C4-2B (cell line): Measurements from ENCODE around the gene MAPK8IP1.

Experiments
- H3K27ac ChIP-seq: fragments of 450-650 bp; 2 replicates; pipeline ENCODE4 v1.5.1; 2017
- ZFX ChIP-seq: fragments of 450-650 bp; IDR thresholded peaks from 2 replicates; pipeline ENCODE4 v1.6.1; 2017
- TF ChIP-seq, protein P1 (sequence below): fragments of 450-650 bp; conservative IDR thresholded peaks from 2 replicates; pipeline ENCODE4 v1.5.1; 2017; ENCODE audit warnings: mild to moderate bottlenecking

MAPK8IP1 gene

DNA sequence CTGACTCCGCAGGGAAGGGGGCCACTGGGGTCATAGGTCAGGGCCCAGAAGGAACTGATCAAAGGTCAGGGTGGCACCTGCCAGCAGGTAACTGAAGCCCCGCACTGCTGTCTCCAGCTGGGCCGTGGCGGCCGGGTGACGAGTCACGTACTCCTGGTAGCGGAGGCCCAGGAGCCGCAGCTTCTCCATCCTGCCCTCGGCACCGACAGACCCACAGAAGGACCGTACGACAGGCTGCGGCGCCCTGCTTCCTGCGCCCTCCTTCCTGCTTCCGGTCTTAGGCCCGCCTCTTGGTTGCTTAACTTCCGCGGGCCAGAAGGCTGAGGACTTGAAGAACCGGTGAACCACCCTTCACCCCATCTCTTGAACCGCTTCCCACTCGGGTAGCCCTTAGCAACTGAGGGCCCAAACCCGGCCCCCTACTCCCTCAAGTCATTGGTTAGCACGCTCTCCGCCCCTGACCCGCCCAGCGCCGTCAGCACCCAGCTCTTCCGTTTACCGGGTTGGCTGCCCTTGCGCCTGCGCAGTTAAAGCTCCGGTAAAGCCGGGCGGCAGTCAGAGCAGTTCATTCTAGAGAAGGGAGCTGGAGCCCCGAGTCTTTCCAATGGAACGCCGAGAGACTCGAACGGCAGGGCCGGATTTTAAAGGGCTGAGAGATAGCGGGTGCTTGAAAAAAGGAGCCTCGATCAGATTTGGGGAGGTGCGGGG, 32.3 kb downstream of the MAPK8IP1 start, which contains the start of gene PEX16:
Gene PEX16 (minus strand): TSS at position 255 of the 708 bp plus-strand sequence. CDS start 66 bp downstream, at position 189.
- H3K27ac ChIP-seq: peak within 1 kb of the TSS; percentile 90
- no peak for TF ChIP-seq ZFX
- TF ChIP-seq, protein P1, sequence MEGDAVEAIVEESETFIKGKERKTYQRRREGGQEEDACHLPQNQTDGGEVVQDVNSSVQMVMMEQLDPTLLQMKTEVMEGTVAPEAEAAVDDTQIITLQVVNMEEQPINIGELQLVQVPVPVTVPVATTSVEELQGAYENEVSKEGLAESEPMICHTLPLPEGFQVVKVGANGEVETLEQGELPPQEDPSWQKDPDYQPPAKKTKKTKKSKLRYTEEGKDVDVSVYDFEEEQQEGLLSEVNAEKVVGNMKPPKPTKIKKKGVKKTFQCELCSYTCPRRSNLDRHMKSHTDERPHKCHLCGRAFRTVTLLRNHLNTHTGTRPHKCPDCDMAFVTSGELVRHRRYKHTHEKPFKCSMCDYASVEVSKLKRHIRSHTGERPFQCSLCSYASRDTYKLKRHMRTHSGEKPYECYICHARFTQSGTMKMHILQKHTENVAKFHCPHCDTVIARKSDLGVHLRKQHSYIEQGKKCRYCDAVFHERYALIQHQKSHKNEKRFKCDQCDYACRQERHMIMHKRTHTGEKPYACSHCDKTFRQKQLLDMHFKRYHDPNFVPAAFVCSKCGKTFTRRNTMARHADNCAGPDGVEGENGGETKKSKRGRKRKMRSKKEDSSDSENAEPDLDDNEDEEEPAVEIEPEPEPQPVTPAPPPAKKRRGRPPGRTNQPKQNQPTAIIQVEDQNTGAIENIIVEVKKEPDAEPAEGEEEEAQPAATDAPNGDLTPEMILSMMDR: no peak

- peak overlapping the region; percentile 90 for H3K27ac ChIP-seq
- TF ChIP-seq, protein P1: no peak
- no peak for TF ChIP-seq ZFX
Measured at GRCh38 chr11:45918331-45918941, 33.0 kb downstream of the MAPK8IP1 start.

DNA sequence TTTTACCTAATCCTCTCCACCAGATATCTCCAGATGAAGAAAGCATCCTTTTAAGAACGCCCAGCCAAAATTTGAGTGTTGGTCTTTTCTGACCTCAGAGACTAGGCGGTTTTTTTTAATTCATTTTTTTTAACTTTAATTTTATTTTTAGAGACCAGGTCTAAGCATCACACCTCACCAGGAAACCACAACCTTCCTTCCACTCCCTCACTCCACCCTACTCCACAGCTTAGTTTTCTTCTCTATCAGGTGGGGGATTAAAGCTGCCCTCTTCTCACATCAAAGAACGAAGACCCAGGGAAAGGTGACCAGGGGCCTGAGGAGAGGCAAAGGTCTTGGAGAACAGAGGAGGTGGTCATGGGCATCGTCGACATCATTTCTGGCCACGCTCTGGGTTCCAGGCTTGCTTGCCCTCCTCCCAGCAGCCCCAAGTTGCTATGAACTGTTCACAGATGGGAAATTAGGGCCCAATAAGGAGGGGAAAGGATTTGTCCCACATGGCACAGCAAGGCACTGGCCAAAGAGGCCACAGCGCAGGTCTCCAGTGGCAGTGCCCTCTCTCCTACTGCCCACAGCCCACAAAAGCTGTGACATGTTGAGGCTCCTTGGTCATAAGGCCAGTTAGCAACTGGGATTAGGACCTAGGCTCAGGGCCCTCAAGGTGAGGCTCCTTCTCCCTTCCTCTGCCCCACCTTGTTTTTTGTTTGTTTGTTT, 33.7 kb downstream of the MAPK8IP1 start:
- TF ChIP-seq, protein P1: no peak
- no peak for TF ChIP-seq ZFX
- peak overlapping the region; percentile 90 for H3K27ac ChIP-seq

GRCh38 chr11:45919806-45920530, 34.5 kb downstream of the MAPK8IP1 start:
- TF ChIP-seq, protein P1: no peak
- TF ChIP-seq ZFX: no peak
- H3K27ac ChIP-seq: peak overlapping the region; percentile 90

GRCh38 chr11:45920531-45921477, 35.4 kb downstream of the MAPK8IP1 start:
- TF ChIP-seq, protein P1: no peak
- no peak for TF ChIP-seq ZFX
- peak overlapping the region; percentile 90 for H3K27ac ChIP-seq

DNA sequence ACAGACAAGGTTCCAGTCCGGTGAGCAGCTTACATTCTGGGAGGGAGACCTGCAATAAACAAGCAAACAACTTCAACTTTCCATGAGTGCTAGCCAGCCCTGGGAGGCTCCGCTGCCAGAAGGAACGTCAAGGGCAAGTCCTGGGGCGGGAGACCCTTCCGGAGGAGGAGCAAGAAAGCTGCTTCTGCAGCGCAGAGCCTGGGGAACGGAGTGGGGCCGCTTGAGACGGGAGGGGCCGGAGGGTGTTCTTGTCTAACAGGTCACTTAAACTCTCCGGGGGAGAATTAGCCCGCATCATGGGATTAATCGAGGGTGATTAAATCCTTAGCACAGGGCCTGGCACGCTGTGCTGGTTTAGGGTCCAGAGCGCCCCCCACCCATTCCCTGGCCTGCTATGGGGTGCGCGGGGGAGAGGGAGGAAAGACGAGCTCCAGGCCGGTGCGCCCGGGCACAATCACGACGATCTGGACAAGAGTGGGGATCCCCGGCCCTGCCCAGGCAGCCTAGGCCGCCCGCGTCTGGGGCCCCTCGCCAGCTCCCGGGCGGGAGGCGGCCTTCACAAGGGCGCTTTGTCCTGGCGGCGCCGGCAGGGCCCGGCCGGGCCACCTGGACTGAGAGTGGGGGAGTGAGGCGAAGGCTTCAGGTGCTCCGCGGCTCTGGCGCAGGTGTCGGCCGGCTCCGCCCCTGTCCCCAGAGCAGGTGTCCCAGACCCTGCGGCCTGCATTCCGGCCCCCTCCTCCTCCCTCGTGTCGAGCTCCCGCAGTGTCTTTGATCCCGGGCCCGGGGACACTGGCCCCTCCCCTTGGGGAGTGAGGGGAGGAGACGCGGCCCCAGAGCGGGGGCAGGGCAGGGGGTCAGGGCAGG, 36.3 kb downstream of the MAPK8IP1 start:
- TF ChIP-seq, protein P1: no peak
- peak; percentile 48; the same call in 1 of the 2 replicates for TF ChIP-seq ZFX
- peak overlapping the region; percentile 90 for H3K27ac ChIP-seq
